ENCODE results near the gene MAPK8IP2.

GRCh38 chr22:50633086-50633485 lies 32.5 kb downstream of the MAPK8IP2 start:
- TF ChIP-seq CTCF (optimal IDR thresholded peaks at IDR 0.05 in 1 of 3, IDR thresholded peaks at IDR 0.05 in 1 of 3, conservative IDR thresholded peaks at IDR 0.05 in 1 of 3; ENCODE audit: extremely low read depth in 1 of 3, insufficient read depth in 2 of 3, low read length in 3 of 3) (no peak), EZH2 (IDR thresholded peaks at IDR 0.05; ENCODE audit: low read length) (no peak)

All from keratinocyte (primary cell).